Measurements from ENCODE around the gene MFN2. TPM values are rescaled to one million over a fixed set of nuclear protein-coding genes. Genes with fewer than 3 reads are reported as not detected.

Gene MFN2
- polyA plus RNA-seq, 1 of the 3 experiments (the other 2 are of a cell fraction): 43.2 TPM

DNA sequence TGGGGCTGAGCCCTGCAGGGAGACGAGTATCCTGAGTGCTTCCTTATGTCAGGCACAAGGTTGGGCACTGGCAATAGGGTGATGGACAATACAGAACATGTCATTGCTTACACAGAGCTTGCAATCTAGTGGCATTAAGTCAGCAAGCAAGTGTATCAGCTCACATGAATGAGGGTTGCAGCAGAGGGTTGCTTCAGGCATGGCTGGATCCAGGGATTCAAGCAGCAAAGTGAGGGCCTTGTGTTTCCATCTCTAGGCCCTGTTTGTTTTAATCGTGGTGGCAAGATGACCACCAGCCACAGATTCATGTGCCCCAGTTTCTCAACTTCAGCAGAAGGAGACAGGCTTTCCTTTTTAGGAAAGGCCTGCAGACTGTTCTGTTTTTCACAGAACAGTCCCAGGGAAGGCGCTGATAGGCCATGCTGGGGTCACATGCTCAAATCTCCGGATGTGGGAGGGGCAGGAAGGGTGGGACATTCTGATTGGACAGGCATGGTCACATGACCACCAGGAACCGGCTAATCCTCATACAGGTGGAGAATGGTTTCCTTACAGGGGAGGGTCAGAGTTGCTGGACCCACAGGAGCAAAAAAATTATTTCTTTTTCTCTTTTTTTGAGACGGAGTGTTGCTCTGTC lies 31.3 kb upstream of the MFN2 start:
- H2AFZ ChIP-seq (ENCODE audit: low read depth): no peak overlapping the region
- H4K20me1 ChIP-seq (ENCODE audit: insufficient read depth): no peaks in the 10 kb centered on the region
- TF ChIP-seq, protein P1, sequence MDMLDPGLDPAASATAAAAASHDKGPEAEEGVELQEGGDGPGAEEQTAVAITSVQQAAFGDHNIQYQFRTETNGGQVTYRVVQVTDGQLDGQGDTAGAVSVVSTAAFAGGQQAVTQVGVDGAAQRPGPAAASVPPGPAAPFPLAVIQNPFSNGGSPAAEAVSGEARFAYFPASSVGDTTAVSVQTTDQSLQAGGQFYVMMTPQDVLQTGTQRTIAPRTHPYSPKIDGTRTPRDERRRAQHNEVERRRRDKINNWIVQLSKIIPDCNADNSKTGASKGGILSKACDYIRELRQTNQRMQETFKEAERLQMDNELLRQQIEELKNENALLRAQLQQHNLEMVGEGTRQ (IDR thresholded peaks at IDR 0.05; ENCODE audit: borderline replicate concordance, low read depth, low read length): no peak
- no peak for TF ChIP-seq ELF1 (IDR thresholded peaks at IDR 0.05)
- TF ChIP-seq, protein P2, sequence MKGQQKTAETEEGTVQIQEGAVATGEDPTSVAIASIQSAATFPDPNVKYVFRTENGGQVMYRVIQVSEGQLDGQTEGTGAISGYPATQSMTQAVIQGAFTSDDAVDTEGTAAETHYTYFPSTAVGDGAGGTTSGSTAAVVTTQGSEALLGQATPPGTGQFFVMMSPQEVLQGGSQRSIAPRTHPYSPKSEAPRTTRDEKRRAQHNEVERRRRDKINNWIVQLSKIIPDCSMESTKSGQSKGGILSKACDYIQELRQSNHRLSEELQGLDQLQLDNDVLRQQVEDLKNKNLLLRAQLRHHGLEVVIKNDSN (IDR thresholded peaks at IDR 0.05; ENCODE audit: borderline replicate concordance, low read depth): peak; percentile 63; the same call in 1 of the 2 replicates
- H3K9ac ChIP-seq: no peak overlapping the region
- H3K79me2 ChIP-seq (ENCODE audit: insufficient read depth): no peaks in the 10 kb centered on the region
- peak; percentile 72 for DNase-seq
- H3K9me2 ChIP-seq: no peaks in the 10 kb centered on the region
- no peaks in the 10 kb centered on the region for H3F3A ChIP-seq (replicated peaks; ENCODE audit: insufficient read depth)
- peaks cover 8 to 32% of the 10 kb centered on the region in 2 experiments for H3K36me3 ChIP-seq (replicated peaks in 1 of 2; ENCODE audit: control insufficient read depth in 1 of 2, insufficient read depth in 2 of 2, low read length in 1 of 2)
- POLR2A ChIA-PET: interaction anchor here (0.7 kb wide), 1 partner anchor 13 kb away, joined by 3 read pairs; no protein-coding TSS in a partner anchor
- H3K27ac ChIP-seq (ENCODE audit: low read depth in 2 of 2, low read length in 1 of 2): no peak overlapping the region
- H3K4me2 ChIP-seq: no peak overlapping the region
- H3K27me3 ChIP-seq (ENCODE audit: insufficient read depth): no peaks in the 10 kb centered on the region
- peaks cover 0 to 23% of the 10 kb centered on the region in 2 experiments; a peak in 1 of 4 replicates for H3K4me1 ChIP-seq (ENCODE audit: control insufficient read depth in 1 of 2, insufficient read depth in 2 of 2, low read depth in 1 of 2, low read length in 1 of 2)
- WGBS (ENCODE audit: low lambda C conversion rate): 93% methylated on average over 6 of the region's 6 CpGs
- H3K9me3 ChIP-seq: no peaks in the 10 kb centered on the region
- H3K4me3 ChIP-seq (ENCODE audit: low read depth in 2 of 2, low read length in 1 of 2): no peak overlapping the region
- CTCF ChIA-PET: interaction anchor here (1.1 kb wide), 1 partner anchor 111 kb away, joined by 3 read pairs; no protein-coding TSS in a partner anchor

GRCh38 chr1:11951901-11952300 lies 28.3 kb upstream of the MFN2 start:
- Histone ChIP-seq H3K27me3 (ENCODE audit: insufficient read depth) (no peaks in the 10 kb centered on the region), H3K4me2 (no peak overlapping the region), H3K79me2 (ENCODE audit: insufficient read depth) (no peaks in the 10 kb centered on the region), H4K20me1 (ENCODE audit: insufficient read depth) (no peaks in the 10 kb centered on the region), H3K4me3 (ENCODE audit: low read depth in 2 of 2, low read length in 1 of 2) (no peak overlapping the region), H3F3A (replicated peaks; ENCODE audit: insufficient read depth) (no peaks in the 10 kb centered on the region), H3K4me1 (ENCODE audit: control insufficient read depth in 1 of 2, insufficient read depth in 2 of 2, low read depth in 1 of 2, low read length in 1 of 2) (peaks cover 0 to 8% of the 10 kb centered on the region in 2 experiments; a peak in 1 of 4 replicates), H3K9me2 (no peaks in the 10 kb centered on the region), H3K9me3 (no peaks in the 10 kb centered on the region), H3K9ac (no peak overlapping the region), H2AFZ (ENCODE audit: low read depth) (no peak overlapping the region), H3K27ac (ENCODE audit: low read depth in 2 of 2, low read length in 1 of 2) (peak overlapping the region in 1 of 2 experiments; percentile 81; a peak in 2 of 4 replicates), H3K36me3 (replicated peaks in 1 of 2; ENCODE audit: control insufficient read depth in 1 of 2, insufficient read depth in 2 of 2, low read length in 1 of 2) (peaks cover 19 to 24% of the 10 kb centered on the region in 2 experiments)
- CTCF ChIA-PET: interaction anchor here (1.0 to 1.8 kb wide), 7 partner anchors 13 to 114 kb away, joined by 3 to 5 read pairs (median 3); partner anchors contain the start of gene MFN2
- peak; percentile 86 for DNase-seq
- 80% methylated on average over 2 of the region's 2 CpGs for WGBS (ENCODE audit: low lambda C conversion rate)
- TF ChIP-seq MXI1 (IDR thresholded peaks at IDR 0.05; ENCODE audit: low read depth, low read length) (peak; percentile 90), TAF1 (IDR thresholded peaks at IDR 0.05; ENCODE audit: borderline replicate concordance, low read depth, low read length) (no peak), RCOR1 (IDR thresholded peaks at IDR 0.05; ENCODE audit: low read length) (peak; percentile 77), GATA2 (CRISPR knock-in tag; IDR thresholded peaks at IDR 0.05) (peak; percentile 23; the same call in 1 of the 2 replicates), RAD21 (IDR thresholded peaks at IDR 0.05; ENCODE audit: low read length) (peak; percentile 36), GABPA (IDR thresholded peaks at IDR 0.05; ENCODE audit: low read depth) (no peak), EP300 (IDR thresholded peaks at IDR 0.05; ENCODE audit: borderline replicate concordance in 1 of 2, low read depth in 1 of 2, low read length in 1 of 2) (peak in 1 of 2 experiments; percentile 89; a peak in 2 of 4 replicates), CHD2 (IDR thresholded peaks at IDR 0.05; ENCODE audit: low read length, partially characterized antibody) (peak; percentile 73), FOXJ3 (CRISPR knock-in tag; IDR thresholded peaks at IDR 0.05) (0 out of 2 replicates have a peak, but pooled peaks have one; percentile 56), RFX5 (IDR thresholded peaks at IDR 0.05; ENCODE audit: low read length) (no peak)
- POLR2A ChIA-PET: interaction anchor here (0.6 to 1.9 kb wide), 4 partner anchors 11 to 50 kb away, joined by 3 to 28 read pairs (median 6); no protein-coding TSS in a partner anchor

Data from SK-N-SH (cell line).